Peyer's patch (tissue), 4 donors: ENCODE results near the gene RREB1. TPM values are rescaled to one million over a fixed set of nuclear protein-coding genes. Genes with fewer than 3 reads are reported as not detected.

ENCODE experiments used
- DNase-seq, 3 donors: peaks; one replicate each; pipeline ENCODE4 v3.0.0-alpha.2; 2017 to 2019
- H3K27ac ChIP-seq, 4 donors: fragments of 200-600 bp; sonication (generic); one replicate each; pipeline ENCODE4 v1.5.1; 2016 to 2019
- H3K27me3 ChIP-seq, 2 donors: fragments of 200-600 bp; sonication (generic); one replicate each; pipeline ENCODE4 v1.5.1; 2019
- H3K36me3 ChIP-seq, 3 donors: fragments of 200-600 bp; sonication (generic); one replicate each; pipeline ENCODE4 v1.5.1; 2016 to 2019
- H3K4me1 ChIP-seq, 4 donors: fragments of 200-600 bp; sonication (generic); one replicate each; pipeline ENCODE4 v1.5.1; 2016 to 2019
- H3K4me3 ChIP-seq, 4 donors: fragments of 200-600 bp; sonication (generic); 1 replicate in 3 of 4; 2 replicates in 1 of 4; pipeline ENCODE4 v1.5.1; 2016 to 2019; ENCODE audit warnings: mild to moderate bottlenecking in 1 of 4
- H3K9me3 ChIP-seq, 4 donors: fragments of 200-600 bp; sonication (generic); one replicate each; pipeline ENCODE4 v1.5.1; 2016 to 2019; ENCODE audit warnings: mild to moderate bottlenecking in 1 of 4
- CTCF ChIP-seq, 6 experiments: fragments of 450-650 bp in 4 of 6; fragments of 200-600 bp in 2 of 6; sonication (generic) in 1 of 6; IDR thresholded peaks; one replicate each; pipeline ENCODE4 v1.5.1; 2017 to 2019; ENCODE audit warnings: antibody characterized with exemption in 6 of 6, mild to moderate bottlenecking in 3 of 6, moderate library complexity in 1 of 6
- POLR2A ChIP-seq, 2 donors: fragments of 450-650 bp; IDR thresholded peaks; one replicate each; pipeline ENCODE4 v1.5.1; 2017; ENCODE audit warnings: antibody characterized with exemption in 2 of 2, mild to moderate bottlenecking in 2 of 2, moderate library complexity in 2 of 2
- total RNA-seq, 4 donors: library from RNA; depleted of rRNA; stranded (reverse); fragments of >200 nt; gene quantifications; one replicate each; pipeline ENCODE4 v1.1.0, GENCODE V29; 2016

The RREB1 gene
- total RNA-seq, 4 donors from 2014 or later = 65.0 to 118 (median 113) TPM

GRCh38 chr6:7228662-7229375 lies 121.1 kb downstream of the RREB1 start:
- TF ChIP-seq POLR2A (IDR thresholded peaks at IDR 0.05) = no peak
- no peak for TF ChIP-seq CTCF (IDR thresholded peaks at IDR 0.05)
- Histone ChIP-seq H3K27me3 (no peaks in the 10 kb centered on the region), H3K36me3 (peaks cover 0 to 87% (median 0%) of the 10 kb centered on the region in 3 donors), H3K4me1 (peaks cover 0 to 6% (median 0%) of the 10 kb centered on the region in 4 donors), H3K9me3 (no peaks in the 10 kb centered on the region), H3K27ac (no peak overlapping the region), H3K4me3 (no peak overlapping the region)
- no peak for DNase-seq

- no peak for TF ChIP-seq POLR2A (IDR thresholded peaks at IDR 0.05)
- no peak for TF ChIP-seq CTCF (IDR thresholded peaks at IDR 0.05)
- Histone ChIP-seq H3K9me3 (no peaks in the 10 kb centered on the region), H3K36me3 (peaks cover 0 to 83% (median 0%) of the 10 kb centered on the region in 3 donors), H3K4me1 (peaks cover 0 to 6% (median 0%) of the 10 kb centered on the region in 4 donors), H3K27me3 (no peaks in the 10 kb centered on the region), H3K4me3 (no peak overlapping the region), H3K27ac (no peak overlapping the region)
- no peak for DNase-seq
Observed at GRCh38 chr6:7229376-7230326, 121.9 kb downstream of the RREB1 start.

- H3K4me1 ChIP-seq = peaks cover 0 to 6% (median 0%) of the 10 kb centered on the region in 4 donors
- no peak overlapping the region for H3K27ac ChIP-seq
- H3K27me3 ChIP-seq = no peaks in the 10 kb centered on the region
- H3K36me3 ChIP-seq = peaks cover 0 to 83% (median 0%) of the 10 kb centered on the region in 3 donors
- no peak for DNase-seq
- TF ChIP-seq CTCF (IDR thresholded peaks at IDR 0.05) (no peak), POLR2A (IDR thresholded peaks at IDR 0.05) (no peak)
- H3K9me3 ChIP-seq = no peaks in the 10 kb centered on the region
- H3K4me3 ChIP-seq = no peak overlapping the region
Observed at GRCh38 chr6:7230327-7230691, 122.5 kb downstream of the RREB1 start.

GRCh38 chr6:7230956-7231713 lies 123.4 kb downstream of the RREB1 start:
- Histone ChIP-seq H3K9me3 (no peaks in the 10 kb centered on the region), H3K27me3 (no peaks in the 10 kb centered on the region), H3K27ac (no peak overlapping the region), H3K36me3 (peaks cover 0 to 82% (median 0%) of the 10 kb centered on the region in 3 donors), H3K4me3 (no peak overlapping the region), H3K4me1 (peaks cover 0 to 14% (median 0%) of the 10 kb centered on the region in 4 donors)
- DNase-seq = peak in 1 of 3 donors; percentile 42
- TF ChIP-seq CTCF (IDR thresholded peaks at IDR 0.05) (no peak), POLR2A (IDR thresholded peaks at IDR 0.05) (no peak)

- DNase-seq = no peak
- peaks cover 0 to 18% (median 0%) of the 10 kb centered on the region in 4 donors for H3K4me1 ChIP-seq
- no peaks in the 10 kb centered on the region for H3K9me3 ChIP-seq
- H3K27me3 ChIP-seq = no peaks in the 10 kb centered on the region
- H3K36me3 ChIP-seq = peaks cover 0 to 70% (median 0%) of the 10 kb centered on the region in 3 donors
- no peak overlapping the region for H3K27ac ChIP-seq
- TF ChIP-seq CTCF (IDR thresholded peaks at IDR 0.05) (no peak), POLR2A (IDR thresholded peaks at IDR 0.05) (no peak)
- no peak overlapping the region for H3K4me3 ChIP-seq
Observed at GRCh38 chr6:7232351-7232750, 124.6 kb downstream of the RREB1 start.
